Activated T-cell treated with anti-CD3 and anti-CD28 coated beads for 4 hours (primary cell): ENCODE results near the gene OR5F1.

Source experiments
- DNase-seq: peaks from one replicate; pipeline ENCODE4 v3.0.0-alpha.2; 2020

OR5F1 gene

GRCh38 chr11:55994525-55994924, at the start of gene OR5F1:
OR5F1 (minus strand) TSS chr11:55994625; CDS start chr11:55994625, 0 bp downstream.
- no peak for DNase-seq

- DNase-seq: no peak
Measured at GRCh38 chr11:56027354-56027753, 32.9 kb upstream of the OR5F1 start, which contains the start of gene OR5AS1. OR5AS1 (plus strand) TSS chr11:56027654; CDS start chr11:56030419, 2,765 bp downstream.

GRCh38 chr11:56013805-56014204, 19.4 kb upstream of the OR5F1 start:
- DNase-seq: no peak

GRCh38 chr11:56010716-56011115, 16.3 kb upstream of the OR5F1 start:
- DNase-seq: no peak

GRCh38 chr11:55970935-55971334, 23.5 kb downstream of the OR5F1 start:
- no peak for DNase-seq

GRCh38 chr11:55969845-55970244, 24.6 kb downstream of the OR5F1 start, which contains the start of gene OR10AG1:
OR10AG1 (minus strand) TSS chr11:55969945; CDS start chr11:55969907, 38 bp downstream.
- DNase-seq: no peak

- no peak for DNase-seq
Measured at GRCh38 chr11:55967914-55968313, 26.5 kb downstream of the OR5F1 start.

- DNase-seq: no peak
Measured at GRCh38 chr11:55966391-55966790, 28.0 kb downstream of the OR5F1 start.

- DNase-seq: no peak
Measured at GRCh38 chr11:55956521-55956920, 37.9 kb downstream of the OR5F1 start.

- no peak for DNase-seq
Measured at GRCh38 chr11:55949330-55949729, 45.1 kb downstream of the OR5F1 start.
